Chondrocyte (in vitro differentiated cells): ENCODE measurements around the gene DOK1. TPM values are rescaled to one million over a fixed set of nuclear protein-coding genes. Genes with fewer than 3 reads are reported as not detected.
A peak's percentile ranks its signal among the peaks of the same experiment; 100 is the strongest.

Experiments used
- DNase-seq: peaks from one replicate; pipeline ENCODE4 v3.0.0; 2021; ENCODE audit warnings: mixed read lengths, low spot score
- H3K27ac Mint-ChIP-seq: one replicate; pipeline ENCODE4 v1.8.0; 2021; ENCODE audit warnings: mild to moderate bottlenecking, moderate library complexity, mixed read lengths; ENCODE audit not compliant: unreplicated experiment
- H3K27me3 Mint-ChIP-seq: 2 replicates; pipeline ENCODE4 v1.8.0; 2021; ENCODE audit warnings: low read depth, mixed read lengths
- H3K36me3 Mint-ChIP-seq: 2 replicates; pipeline ENCODE4 v1.8.0; 2021; ENCODE audit warnings: low read depth, mixed read lengths
- H3K4me1 Mint-ChIP-seq: 2 replicates; pipeline ENCODE4 v1.8.0; 2021; ENCODE audit warnings: low read depth, mild to moderate bottlenecking, mixed read lengths
- H3K4me3 Mint-ChIP-seq: one replicate; pipeline ENCODE4 v1.8.0; 2021; ENCODE audit warnings: mild to moderate bottlenecking, moderate library complexity, mixed read lengths; ENCODE audit not compliant: unreplicated experiment
- H3K9me3 Mint-ChIP-seq: 2 replicates; pipeline ENCODE4 v1.8.0; 2021; ENCODE audit warnings: low read depth, mixed read lengths
- CTCF ChIP-seq: fragments of 200-600 bp; sonication (generic); IDR thresholded peaks from 2 replicates; pipeline ENCODE4 v1.5.0; 2021; ENCODE audit warnings: antibody characterized with exemption, mild to moderate bottlenecking, moderate library complexity
- total RNA-seq: library from RNA; stranded (reverse); gene quantifications from 3 replicates; pipeline ENCODE4 v1.2.1, GENCODE V29; 2021

DOK1 gene
- total RNA-seq, 1 donor from 2014 or later, result 46.0 TPM

DNA sequence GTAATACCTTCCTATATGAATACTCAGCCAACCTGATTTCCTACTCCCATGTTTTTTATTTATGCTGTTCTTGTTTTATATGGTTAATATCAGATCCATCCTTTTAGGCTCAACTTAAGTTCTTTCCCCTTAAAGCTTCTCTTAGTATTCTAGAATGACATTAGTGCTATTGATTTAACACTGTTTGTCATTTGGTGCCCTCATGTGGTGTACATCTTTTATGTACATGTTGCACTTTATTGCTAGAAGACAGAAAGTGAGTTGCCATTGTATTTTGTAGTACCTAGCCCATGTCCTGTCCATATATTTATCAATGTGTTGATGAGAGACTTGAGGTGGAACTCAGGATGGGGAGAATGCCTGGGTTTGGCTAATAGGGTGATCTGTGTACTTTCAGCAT lies 22.3 kb upstream of the DOK1 start:
- no peaks in the 10 kb centered on the region for H3K27me3 Mint-ChIP-seq
- peaks cover 15% of the 10 kb centered on the region for H3K36me3 Mint-ChIP-seq
- no peak overlapping the region for H3K4me3 Mint-ChIP-seq
- peak overlapping the region; percentile 9 for H3K27ac Mint-ChIP-seq
- H3K9me3 Mint-ChIP-seq, result no peaks in the 10 kb centered on the region
- peak; percentile 75 for TF ChIP-seq CTCF
- DNase-seq, result no peak
- H3K4me1 Mint-ChIP-seq, result peaks cover 40% of the 10 kb centered on the region

DNA sequence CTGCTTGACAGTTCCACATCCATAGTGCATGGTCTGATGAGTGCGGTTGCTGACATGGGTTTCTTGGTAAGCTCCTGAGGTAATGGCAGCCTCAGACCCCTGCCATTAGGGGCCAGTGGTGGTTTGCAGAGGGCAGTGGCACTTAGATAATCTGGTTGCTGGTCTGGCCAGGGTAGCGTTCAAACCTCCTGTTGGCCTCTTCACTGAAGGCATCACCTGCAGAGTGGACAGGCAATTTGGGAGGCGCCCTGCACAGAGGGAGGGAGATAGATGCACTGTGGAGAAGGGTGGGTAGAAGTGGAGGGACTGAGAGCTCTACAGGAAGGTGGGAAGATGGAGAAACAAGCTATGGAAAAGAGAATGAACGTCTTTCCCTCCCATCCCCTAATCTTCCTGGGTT lies 21.1 kb upstream of the DOK1 start:
- Mint-ChIP-seq H3K27ac (no peak overlapping the region), H3K9me3 (no peaks in the 10 kb centered on the region), H3K4me1 (peaks cover 27% of the 10 kb centered on the region), H3K36me3 (peaks cover 12% of the 10 kb centered on the region), H3K27me3 (no peaks in the 10 kb centered on the region), H3K4me3 (no peak overlapping the region)
- TF ChIP-seq CTCF, result no peak
- DNase-seq, result peak; percentile 37

GRCh38 chr2:74534411-74534810 lies 20.1 kb upstream of the DOK1 start:
- Mint-ChIP-seq H3K36me3 (peaks cover 13% of the 10 kb centered on the region), H3K27me3 (no peaks in the 10 kb centered on the region), H3K9me3 (no peaks in the 10 kb centered on the region), H3K4me3 (no peak overlapping the region), H3K4me1 (peaks cover 20% of the 10 kb centered on the region), H3K27ac (no peak overlapping the region)
- no peak for TF ChIP-seq CTCF
- DNase-seq, result peak; percentile 75

DNA sequence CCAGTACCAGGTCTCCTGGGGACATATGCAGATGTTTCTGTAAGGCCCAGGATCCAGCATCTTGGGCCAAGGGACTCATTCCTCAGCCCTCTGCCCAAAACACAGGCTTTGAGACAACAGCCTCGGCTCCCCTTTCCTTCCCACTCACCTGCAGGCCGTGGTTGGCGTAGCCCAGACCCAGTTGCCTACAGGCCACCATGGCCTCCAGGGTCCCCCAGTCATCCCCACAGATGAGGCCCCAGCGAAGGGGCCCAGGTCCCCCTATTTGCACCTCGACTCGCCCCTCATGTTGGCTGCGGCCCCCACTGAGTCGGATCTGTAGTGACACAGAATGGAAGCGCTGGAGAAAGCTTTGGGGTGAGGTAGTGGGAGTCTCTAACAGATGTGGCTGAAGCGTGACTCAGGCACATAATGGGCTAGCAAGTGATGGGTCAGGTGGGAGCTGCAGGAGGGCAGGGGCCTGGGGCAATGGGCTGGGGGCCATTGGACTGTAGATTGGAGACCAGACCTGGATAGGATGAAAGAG lies 19.0 kb upstream of the DOK1 start:
- H3K36me3 Mint-ChIP-seq, result peaks cover 13% of the 10 kb centered on the region
- TF ChIP-seq CTCF, result no peak
- H3K4me3 Mint-ChIP-seq, result no peak overlapping the region
- H3K4me1 Mint-ChIP-seq, result peaks cover 20% of the 10 kb centered on the region
- H3K9me3 Mint-ChIP-seq, result no peaks in the 10 kb centered on the region
- peak overlapping the region; percentile 63 for H3K27ac Mint-ChIP-seq
- H3K27me3 Mint-ChIP-seq, result no peaks in the 10 kb centered on the region
- DNase-seq, result peak; percentile 69

DNA sequence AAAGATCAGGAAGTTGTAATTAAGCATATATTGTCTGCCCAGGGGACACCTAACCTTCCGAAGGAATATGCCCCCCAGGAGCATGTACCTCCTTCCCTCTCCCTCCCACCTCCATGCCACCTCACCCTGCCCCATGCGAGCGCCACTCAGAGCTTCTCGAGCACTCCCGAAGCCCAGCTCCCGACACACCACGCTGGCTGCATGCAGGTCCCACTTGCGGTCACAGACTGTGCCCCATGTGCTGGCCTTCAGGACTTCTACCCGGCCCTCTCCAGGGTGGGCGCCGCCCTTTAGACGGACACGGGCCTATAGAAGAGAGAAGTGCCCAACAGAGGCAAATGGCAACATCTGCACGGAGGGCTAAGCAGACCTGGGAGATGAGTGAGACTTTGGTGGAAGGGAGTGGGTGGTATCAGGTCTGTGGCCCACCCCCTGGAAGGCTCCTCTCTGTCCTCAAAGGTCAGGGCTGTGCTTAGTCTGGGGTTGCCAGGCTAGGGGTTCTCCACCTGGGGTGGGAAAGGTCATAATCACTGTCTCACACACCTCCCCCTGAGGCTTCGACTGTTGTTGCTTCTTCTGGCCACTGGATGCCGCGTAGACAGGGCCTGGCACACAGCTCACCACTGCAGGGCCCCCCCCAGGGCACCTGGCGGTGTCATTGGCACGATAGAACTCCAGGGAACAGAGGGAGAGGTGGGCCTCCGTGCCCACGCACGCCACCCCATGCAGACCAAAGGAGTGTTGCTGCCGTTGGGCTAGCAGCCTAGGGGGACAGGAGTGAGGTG lies 18.2 kb upstream of the DOK1 start:
- peak; percentile 88 for DNase-seq
- peaks cover 17% of the 10 kb centered on the region for H3K36me3 Mint-ChIP-seq
- H3K4me1 Mint-ChIP-seq, result peaks cover 14% of the 10 kb centered on the region
- peak overlapping the region; percentile 36 for H3K27ac Mint-ChIP-seq
- no peaks in the 10 kb centered on the region for H3K27me3 Mint-ChIP-seq
- H3K9me3 Mint-ChIP-seq, result no peaks in the 10 kb centered on the region
- H3K4me3 Mint-ChIP-seq, result no peak overlapping the region
- TF ChIP-seq CTCF, result no peak
